ENCODE data around the gene GABPB2.

- TF ChIP-seq CTCF (IDR thresholded peaks at IDR 0.05; ENCODE audit: low read length) (no peak), EZH2 (optimal IDR thresholded peaks at IDR 0.05; ENCODE audit: low read depth, low read length) (no peak)
These were observed 88.2 kb downstream of the GABPB2 start for GRCh38 chr1:151158751-151159251.
